A549 (cell line): ENCODE measurements around the gene SETDB1. TPM values are rescaled to one million over a fixed set of nuclear protein-coding genes. Genes with fewer than 3 reads are reported as not detected.
"Not testable (repeated sequence)": the region's sequence is repeated elsewhere in the genome, so short reads cannot be mapped to it uniquely, and the experiment has no call there.

Source experiments
- ATAC-seq, 2 experiments: fragments of 200-7000 bp in 1 of 2; fragments of >200 bp in 1 of 2; cut with Nextera tagmentation in 1 of 2; cut with Tn5 transposase in 1 of 2; 3 replicates each; pipeline versions ENCODE4 v1.8.0 to v1.9.1; 2018 to 2020; ENCODE audit warnings: mild to moderate bottlenecking in 1 of 2, moderate library complexity in 1 of 2
- CTCF ChIA-PET: fragments of 300-600 bp; sonication (Branson Sonifier 250); formaldehyde crosslinking; extraction: SDS; loops from one replicate; lab custom pipeline; 2021; ENCODE audit warnings: antibody characterized with exemption, inconsistent platforms; lab: Yijun Ruan, JAX
- POLR2A ChIA-PET: fragments of 350-600 bp; formaldehyde crosslinking; extraction: SDS; loops from one replicate; lab custom pipeline; 2021; ENCODE audit warnings: antibody characterized with exemption, inconsistent platforms; lab: Yijun Ruan, JAX
- DNase-seq, 2 experiments: peaks; one replicate each; pipeline versions ENCODE4 v3.0.0 to v3.0.0-alpha.2; 2011 to 2016; ENCODE audit warnings: low read depth in 1 of 2, low spot score in 1 of 2
- FAIRE-seq: peaks from 2 replicates; lab custom pipeline; 2011; peaks lifted over from hg19 to GRCh38; lab: Jason Lieb, UNC
- H3K27ac ChIP-seq, 2 experiments: fragments of >200 bp; sonication (Bioruptor Twin); formaldehyde crosslinking; 3 replicates each; pipeline ENCODE4 v1.5.1; 2016 to 2017
- H3K4me1 ChIP-seq: fragments of >200 bp; sonication (Bioruptor Twin); formaldehyde crosslinking; 3 replicates; pipeline ENCODE4 v1.6.1; 2016
- H3K4me2 ChIP-seq: fragments of >200 bp; sonication (Bioruptor Twin); formaldehyde crosslinking; 3 replicates; pipeline ENCODE4 v1.6.1; 2016
- H3K4me3 ChIP-seq: fragments of >200 bp; sonication (Bioruptor Twin); formaldehyde crosslinking; 3 replicates; pipeline ENCODE4 v1.5.1; 2016
- H3K9me3 ChIP-seq: fragments of >200 bp; sonication (Bioruptor Twin); formaldehyde crosslinking; 3 replicates; pipeline ENCODE4 v1.6.1; 2016
- CBX2 ChIP-seq: fragments of 200-600 bp; sonication (generic); IDR thresholded peaks from 2 replicates; pipeline ENCODE4 v1.6.1; 2016; ENCODE audit warnings: low read depth, mild to moderate bottlenecking, borderline replicate concordance
- CHD2 ChIP-seq: fragments of 150-350 bp; IDR thresholded peaks from 2 replicates; pipeline ENCODE4 v1.6.1; 2014; ENCODE audit warnings: low read length; ENCODE audit not compliant: partially characterized antibody
- ESRRA ChIP-seq: fragments of 150-350 bp; IDR thresholded peaks from 2 replicates; pipeline ENCODE4 v1.6.1; 2014; ENCODE audit warnings: mild to moderate bottlenecking, low read length, borderline replicate concordance
- FOSL2 ChIP-seq, 2 experiments: fragments of 450-650 bp in 1 of 2; fragments of >200 bp in 1 of 2; sonication (Bioruptor Twin) in 1 of 2; formaldehyde crosslinking; IDR thresholded peaks; 2 replicates each; pipeline versions ENCODE4 v1.5.0 to v1.6.1; 2016 to 2020; ENCODE audit warnings: mild to moderate bottlenecking in 1 of 2, moderate library complexity in 1 of 2
- HOXA7 ChIP-seq: fragments of 250-450 bp; sonication (Bioruptor Pico); IDR thresholded peaks from 2 replicates; pipeline ENCODE4 v1.5.0; 2020; ENCODE audit warnings: mild to moderate bottlenecking, moderate library complexity
- MAFK ChIP-seq: fragments of 450-650 bp; IDR thresholded peaks from 2 replicates; pipeline ENCODE4 v1.6.1; 2014; ENCODE audit not compliant: partially characterized antibody
- MAX ChIP-seq: IDR thresholded peaks from 2 replicates; pipeline ENCODE4 v1.6.1; 2012
- NR3C1 ChIP-seq: fragments of >200 bp; sonication (Bioruptor Twin); formaldehyde crosslinking; IDR thresholded peaks from 3 replicates; pipeline ENCODE4 v1.6.1; 2017
- PHF8 ChIP-seq: fragments of 200-600 bp; sonication (generic); IDR thresholded peaks from 2 replicates; pipeline ENCODE4 v1.6.1; 2016; ENCODE audit warnings: low read depth, mild to moderate bottlenecking, antibody characterized with exemption, moderate library complexity, borderline replicate concordance
- POLR2A ChIP-seq: IDR thresholded peaks from 2 replicates; pipeline ENCODE4 v1.6.1; 2012; ENCODE audit warnings: mild to moderate bottlenecking, low read length
- RAD21 ChIP-seq, 2 experiments: fragments of >200 bp in 1 of 2; sonication (Bioruptor Twin) in 1 of 2; formaldehyde crosslinking in 1 of 2; IDR thresholded peaks in 1 of 2; conservative IDR thresholded peaks in 1 of 2; 2 replicates in 1 of 2; 3 replicates in 1 of 2; pipeline ENCODE4 v1.6.1; 2012 to 2018; ENCODE audit warnings: inconsistent platforms in 1 of 2
- REST ChIP-seq: fragments of 200-600 bp; sonication (generic); IDR thresholded peaks from 2 replicates; pipeline ENCODE4 v1.6.1; 2016; ENCODE audit warnings: antibody characterized with exemption, mild to moderate bottlenecking, moderate library complexity
- RNF2 ChIP-seq: fragments of 200-600 bp; sonication (generic); IDR thresholded peaks from 2 replicates; pipeline ENCODE4 v1.6.1; 2016; ENCODE audit warnings: low read depth, mild to moderate bottlenecking, antibody characterized with exemption, moderate library complexity, borderline replicate concordance
- SREBF2 ChIP-seq: fragments of 450-650 bp; IDR thresholded peaks from 2 replicates; pipeline ENCODE4 v1.6.1; 2014; ENCODE audit warnings: mild to moderate bottlenecking, moderate library complexity
- ZFP36 ChIP-seq: fragments of 450-650 bp; IDR thresholded peaks from 2 replicates; pipeline ENCODE4 v1.6.1; 2014; ENCODE audit warnings: borderline replicate concordance; ENCODE audit not compliant: partially characterized antibody
- ZSCAN20 ChIP-seq: fragments of 250-450 bp; sonication (Bioruptor Pico); IDR thresholded peaks from 2 replicates; pipeline ENCODE4 v1.8.0; 2022; ENCODE audit warnings: mild to moderate bottlenecking, moderate library complexity
- WGBS: methylation state at CpG from one replicate; pipeline ENCODE4 v1.1.6; 2017; ENCODE audit errors: missing lambda C conversion rate; 5-methylcytosine and 5-hydroxymethylcytosine counted together
- polyA plus RNA-seq, 4 experiments: library from polyadenylated mRNA; depleted of rRNA in 3 of 4; stranded (reverse); fragments of >200 nt; fragmentation: RNase III in 1 of 4; extraction: RNeasy Plus Mini Kit Qiagen cat#74134 plus additional on column Dnase treatment in 1 of 4; gene quantifications; 2 replicates in 3 of 4; 3 replicates in 1 of 4; pipeline ENCODE4 v1.2.3, GENCODE V29; 2011 to 2017

SETDB1 gene
- polyA plus RNA-seq, 2 of the 4 experiments (the other 2 are of a cell fraction) = 25.1 to 56.9 TPM

- H3K4me1 ChIP-seq = peaks cover 16% of the 10 kb centered on the region; the same call in 2 of the 3 replicates
- 89% methylated on average over 23 of the region's 23 CpGs for WGBS
- no peak for ATAC-seq
- POLR2A ChIA-PET = no interaction called here
- H3K27ac ChIP-seq = no peak overlapping the region
- no peaks in the 10 kb centered on the region for H3K9me3 ChIP-seq
- no peak overlapping the region for H3K4me2 ChIP-seq
- CTCF ChIA-PET = interaction anchor here (3.7 kb wide), 1 partner anchor 39 kb away, joined by 31 read pairs; the partner anchor contains the start of gene CTXND2
- H3K4me3 ChIP-seq = no peak overlapping the region
- DNase-seq = no peak
- no peak for FAIRE-seq
- no peak for TF ChIP-seq HOXA7
- TF ChIP-seq, all 56 proteins: peak for 0
These were observed 1.1 kb upstream of the SETDB1 start for GRCh38 chr1:150925080-150925479.

- Histone ChIP-seq H3K9me3 (peaks cover 14% of the 10 kb centered on the region), H3K4me2 (peak overlapping the region; percentile 72), H3K27ac (no peak overlapping the region), H3K4me3 (no peak overlapping the region), H3K4me1 (peaks cover 10% of the 10 kb centered on the region; the same call in 2 of the 3 replicates)
- FAIRE-seq (no peak), DNase-seq (no peak), ATAC-seq (no peak)
- CTCF ChIA-PET = interaction anchor here (0.6 kb wide), 1 partner anchor 59 kb away, joined by 4 read pairs; no protein-coding TSS in a partner anchor
- POLR2A ChIA-PET = no interaction called here
- 94% methylated on average over 4 of the region's 4 CpGs for WGBS
- TF ChIP-seq ZSCAN20 (CRISPR knock-in tag) (no peak), MAX (no peak), REST (no peak), POLR2A (no peak), FOSL2 (IDR thresholded peaks at IDR 0.05) (no peak), FOSL2 (CRISPR knock-in tag; IDR thresholded peaks at IDR 0.05) (no peak), CBX2 (no peak), NR3C1 (no peak), RNF2 (no peak), MAFK (no peak), ESRRA (no peak), PHF8 (no peak), SREBF2 (no peak), ZFP36 (no peak), RAD21 (conservative IDR thresholded peaks at IDR 0.05 in 1 of 2, IDR thresholded peaks at IDR 0.05 in 1 of 2) (no peak)
These were observed 1.5 kb downstream of the SETDB1 start for GRCh38 chr1:150927624-150928023.

- no peak overlapping the region for H3K4me2 ChIP-seq
- TF ChIP-seq CHD2 (no peak), REST (no peak)
- TF ChIP-seq, all 56 proteins: peak for 0
- H3K9me3 ChIP-seq = peaks cover 14% of the 10 kb centered on the region
- WGBS = 89% methylated on average over 3 of the region's 3 CpGs
- POLR2A ChIA-PET = no interaction called here
- FAIRE-seq (no peak), ATAC-seq (no peak), DNase-seq (no peak)
- H3K27ac ChIP-seq = no peak overlapping the region
- H3K4me3 ChIP-seq = no peak overlapping the region
- peaks cover 7% of the 10 kb centered on the region; the same call in 2 of the 3 replicates for H3K4me1 ChIP-seq
- CTCF ChIA-PET = no interaction called here
These were observed 2.1 kb downstream of the SETDB1 start for GRCh38 chr1:150928286-150928685.

GRCh38 chr1:150928775-150929174 is 2.6 kb downstream of the SETDB1 start:
- peaks cover 14% of the 10 kb centered on the region for H3K9me3 ChIP-seq
- ATAC-seq, CTCF ChIA-PET, H3K4me1 ChIP-seq, H3K4me3 ChIP-seq, POLR2A ChIA-PET, H3K27ac ChIP-seq, H3K4me2 ChIP-seq, FAIRE-seq, DNase-seq: not testable (repeated sequence)
- WGBS = 98% methylated on average over 6 of the region's 6 CpGs
